ENCODE data around the gene CSHL1. TPM values are rescaled to one million over a fixed set of nuclear protein-coding genes. Genes with fewer than 3 reads are reported as not detected.

Gene CSHL1
- polyA plus RNA-seq (2012; ENCODE audit: low read depth, missing spikeins): not detected

DNA sequence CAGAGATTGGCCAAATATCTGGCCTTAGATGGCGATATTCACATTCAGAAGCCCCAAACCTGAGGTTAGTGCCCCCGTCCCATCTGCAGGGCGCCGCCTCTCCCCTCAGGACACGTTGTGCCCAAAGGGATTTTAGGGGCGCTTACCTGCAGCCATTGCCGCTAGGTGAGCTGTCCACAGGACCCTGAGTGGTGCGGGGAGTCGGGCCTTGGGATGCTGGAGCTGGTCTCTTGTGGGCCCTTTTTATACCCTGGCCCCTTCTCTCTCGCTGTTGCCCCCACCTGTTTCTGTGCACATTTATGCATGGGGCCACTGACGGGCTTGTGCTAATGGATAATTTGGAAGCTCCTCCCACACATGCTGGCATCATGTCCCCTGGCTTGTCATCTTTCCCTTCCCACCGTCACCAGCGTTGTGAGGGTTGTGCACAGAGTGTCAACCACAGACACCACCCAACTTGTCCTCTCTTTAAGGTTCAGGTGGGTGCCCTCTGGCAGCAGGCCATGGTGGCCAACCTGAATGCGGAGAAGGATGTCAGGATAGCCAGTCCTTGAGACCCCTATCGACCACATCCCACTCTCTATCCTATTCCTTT, at the start of gene CSHL1:
Gene CSHL1 (minus strand): TSS at position 218 of the 595 bp plus-strand sequence. CDS start 62 bp downstream, at position 156.
- FAIRE-seq: no peak

DNA sequence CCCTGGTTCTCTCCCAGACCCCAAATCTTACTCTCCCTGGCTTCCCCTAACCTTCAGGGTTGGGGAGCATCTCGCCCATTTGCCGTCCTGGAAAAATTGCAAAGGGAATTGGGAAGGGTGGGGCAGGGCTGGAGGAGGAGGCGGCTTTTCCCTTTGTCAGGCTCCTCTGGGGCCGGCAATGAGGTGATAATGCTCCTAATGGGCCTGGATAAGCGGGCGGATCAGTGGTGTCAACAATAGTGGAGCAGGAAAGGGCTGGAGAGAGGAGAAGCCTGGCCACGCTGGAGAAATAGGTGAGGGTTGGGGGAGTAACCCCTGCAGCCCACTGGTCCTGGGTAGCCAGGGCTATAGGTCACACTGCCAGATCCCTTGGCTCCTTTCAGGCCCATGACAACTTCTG, 49.4 kb upstream of the CSHL1 start:
- DNase-seq (ENCODE audit: insufficient read length, low spot score): no peak
- no peak for TF ChIP-seq TAF1 (IDR thresholded peaks at IDR 0.05; ENCODE audit: low read depth, low read length)
- no peak for TF ChIP-seq POLR2A (IDR thresholded peaks at IDR 0.05; ENCODE audit: low read depth, low read length)
- no peak for FAIRE-seq

More for the DNA sequence above, at the start of gene CSHL1:
- no peak for DNase-seq (ENCODE audit: insufficient read length, low spot score)
- TF ChIP-seq POLR2A (IDR thresholded peaks at IDR 0.05; ENCODE audit: low read depth, low read length) (no peak), POLR2AphosphoS5 (IDR thresholded peaks at IDR 0.05; ENCODE audit: low read depth, low read length) (no peak), TAF1 (IDR thresholded peaks at IDR 0.05; ENCODE audit: low read depth, low read length) (no peak), PAX5 (IDR thresholded peaks at IDR 0.05; ENCODE audit: insufficient read depth, low read length, severe bottlenecking) (no peak), SPI1 (IDR thresholded peaks at IDR 0.05; ENCODE audit: low read depth, low read length) (no peak), POU2F2 (IDR thresholded peaks at IDR 0.05; ENCODE audit: low read depth, low read length) (no peak)

DNA sequence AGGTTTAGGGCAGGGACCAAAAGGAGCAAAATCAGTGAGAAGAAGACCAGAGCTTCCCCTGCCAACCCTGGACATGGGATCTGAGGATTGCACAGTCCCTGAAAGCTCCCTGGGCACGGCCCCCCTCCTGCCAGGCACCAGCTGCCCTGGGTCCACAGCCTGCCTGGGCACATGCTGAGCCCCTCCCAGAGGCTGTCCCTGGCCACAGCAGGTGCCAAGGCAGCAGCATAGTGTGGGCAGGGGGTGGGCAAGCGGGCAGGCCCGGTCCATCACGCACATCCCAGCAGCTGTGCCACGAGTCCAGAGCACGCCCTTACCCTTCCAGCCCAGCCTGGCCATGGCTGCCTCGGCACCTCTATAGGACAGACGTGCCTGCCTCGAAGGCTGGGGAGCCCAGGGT, 48.9 kb upstream of the CSHL1 start:
- FAIRE-seq: no peak
- TF ChIP-seq POLR2AphosphoS5 (IDR thresholded peaks at IDR 0.05; ENCODE audit: low read depth, low read length) (no peak), TAF1 (IDR thresholded peaks at IDR 0.05; ENCODE audit: low read depth, low read length) (no peak), PAX5 (IDR thresholded peaks at IDR 0.05; ENCODE audit: insufficient read depth, low read length, severe bottlenecking) (no peak), POU2F2 (IDR thresholded peaks at IDR 0.05; ENCODE audit: low read depth, low read length) (no peak), SPI1 (IDR thresholded peaks at IDR 0.05; ENCODE audit: low read depth, low read length) (no peak), POLR2A (IDR thresholded peaks at IDR 0.05; ENCODE audit: low read depth, low read length) (no peak)
- no peak for DNase-seq (ENCODE audit: insufficient read length, low spot score)

DNA sequence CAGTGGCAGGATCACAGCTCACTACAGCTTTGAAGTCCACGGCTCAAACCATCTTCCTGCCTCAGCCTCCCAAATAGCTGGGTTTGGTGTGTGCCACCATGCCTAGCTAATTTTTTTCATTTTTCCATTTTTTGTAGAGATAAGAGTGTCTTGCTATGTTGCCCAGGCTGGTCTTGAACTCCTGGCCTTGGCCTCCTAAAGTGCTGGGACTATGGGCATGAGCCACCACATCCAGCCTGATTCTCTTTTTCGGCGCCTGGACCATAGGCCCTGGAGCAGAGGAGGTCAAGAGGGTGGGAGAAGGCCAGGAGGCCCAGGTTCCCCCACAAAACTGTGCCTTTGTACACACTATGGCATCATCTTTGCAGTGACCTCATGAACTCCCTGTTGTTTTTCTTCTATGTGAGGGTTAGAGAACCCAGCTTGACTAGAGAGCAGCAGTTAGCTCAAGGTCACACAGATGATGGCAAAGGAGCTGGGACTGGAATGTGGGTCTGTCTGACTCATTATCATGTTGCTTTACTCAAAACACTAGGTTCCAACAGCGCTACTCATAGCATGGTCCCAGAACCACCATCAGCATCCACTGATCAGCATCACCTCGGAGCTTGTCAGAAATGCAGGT, 45.4 kb upstream of the CSHL1 start:
- FAIRE-seq: no peak
- TF ChIP-seq TAF1 (IDR thresholded peaks at IDR 0.05; ENCODE audit: low read depth, low read length) (no peak), POLR2AphosphoS5 (IDR thresholded peaks at IDR 0.05; ENCODE audit: low read depth, low read length) (no peak), POLR2A (IDR thresholded peaks at IDR 0.05; ENCODE audit: low read depth, low read length) (no peak), PAX5 (IDR thresholded peaks at IDR 0.05; ENCODE audit: insufficient read depth, low read length, severe bottlenecking) (no peak), SPI1 (IDR thresholded peaks at IDR 0.05; ENCODE audit: low read depth, low read length) (no peak)
- DNase-seq (ENCODE audit: insufficient read length, low spot score): no peak

DNA sequence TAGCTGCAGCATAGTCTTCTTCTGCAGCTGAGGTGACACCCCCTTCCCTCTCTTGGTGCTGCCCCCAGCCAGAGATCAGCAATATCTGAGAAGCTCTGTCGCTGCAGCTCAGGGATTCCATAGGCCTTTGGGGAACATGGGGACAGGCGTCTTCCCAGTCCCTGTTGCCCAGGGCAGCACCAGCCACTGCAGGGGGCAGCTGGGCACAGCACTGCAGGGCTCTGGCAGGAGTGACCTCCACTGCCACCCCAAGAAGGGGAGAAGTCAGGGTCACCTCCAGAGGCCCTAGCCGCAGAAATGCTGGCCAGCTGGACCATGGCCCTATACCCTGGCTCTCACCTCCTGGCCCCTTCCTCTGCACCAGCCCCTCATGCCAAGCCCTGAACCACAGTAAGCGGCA, 44.7 kb upstream of the CSHL1 start:
- no peak for FAIRE-seq
- no peak for TF ChIP-seq POLR2AphosphoS5 (IDR thresholded peaks at IDR 0.05; ENCODE audit: low read depth, low read length)
- no peak for TF ChIP-seq SPI1 (IDR thresholded peaks at IDR 0.05; ENCODE audit: low read depth, low read length)
- TF ChIP-seq PAX5 (IDR thresholded peaks at IDR 0.05; ENCODE audit: insufficient read depth, low read length, severe bottlenecking): no peak
- TF ChIP-seq POLR2A (IDR thresholded peaks at IDR 0.05; ENCODE audit: low read depth, low read length): no peak
- TF ChIP-seq POU2F2 (IDR thresholded peaks at IDR 0.05; ENCODE audit: low read depth, low read length): no peak
- DNase-seq (ENCODE audit: insufficient read length, low spot score): no peak

DNA sequence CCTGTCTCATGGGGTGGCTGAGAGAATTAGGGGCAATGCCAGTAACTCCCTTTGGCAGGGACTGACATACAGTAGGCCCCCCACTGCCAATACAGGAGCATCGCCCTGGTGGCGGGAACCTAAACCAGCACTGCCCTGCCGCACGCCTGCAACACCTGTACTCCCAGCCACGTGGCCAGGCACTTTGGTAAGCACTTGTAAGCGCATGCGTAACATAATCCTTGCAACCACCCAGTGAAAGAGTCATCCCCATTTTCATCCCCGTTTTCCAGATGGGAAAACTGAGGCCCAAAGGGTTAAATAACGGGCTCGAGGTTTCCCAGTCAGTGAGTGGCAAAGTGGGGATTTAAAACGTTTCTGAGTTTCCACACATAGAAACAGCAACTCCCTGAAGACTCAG, 44.2 kb upstream of the CSHL1 start:
- FAIRE-seq (no peak), DNase-seq (ENCODE audit: insufficient read length, low spot score) (no peak)
- TF ChIP-seq SPI1 (IDR thresholded peaks at IDR 0.05; ENCODE audit: low read depth, low read length): no peak
- no peak for TF ChIP-seq POLR2A (IDR thresholded peaks at IDR 0.05; ENCODE audit: low read depth, low read length)
- no peak for TF ChIP-seq PAX5 (IDR thresholded peaks at IDR 0.05; ENCODE audit: insufficient read depth, low read length, severe bottlenecking)
- no peak for TF ChIP-seq POU2F2 (IDR thresholded peaks at IDR 0.05; ENCODE audit: low read depth, low read length)
- no peak for TF ChIP-seq POLR2AphosphoS5 (IDR thresholded peaks at IDR 0.05; ENCODE audit: low read depth, low read length)
- TF ChIP-seq TAF1 (IDR thresholded peaks at IDR 0.05; ENCODE audit: low read depth, low read length): no peak

DNA sequence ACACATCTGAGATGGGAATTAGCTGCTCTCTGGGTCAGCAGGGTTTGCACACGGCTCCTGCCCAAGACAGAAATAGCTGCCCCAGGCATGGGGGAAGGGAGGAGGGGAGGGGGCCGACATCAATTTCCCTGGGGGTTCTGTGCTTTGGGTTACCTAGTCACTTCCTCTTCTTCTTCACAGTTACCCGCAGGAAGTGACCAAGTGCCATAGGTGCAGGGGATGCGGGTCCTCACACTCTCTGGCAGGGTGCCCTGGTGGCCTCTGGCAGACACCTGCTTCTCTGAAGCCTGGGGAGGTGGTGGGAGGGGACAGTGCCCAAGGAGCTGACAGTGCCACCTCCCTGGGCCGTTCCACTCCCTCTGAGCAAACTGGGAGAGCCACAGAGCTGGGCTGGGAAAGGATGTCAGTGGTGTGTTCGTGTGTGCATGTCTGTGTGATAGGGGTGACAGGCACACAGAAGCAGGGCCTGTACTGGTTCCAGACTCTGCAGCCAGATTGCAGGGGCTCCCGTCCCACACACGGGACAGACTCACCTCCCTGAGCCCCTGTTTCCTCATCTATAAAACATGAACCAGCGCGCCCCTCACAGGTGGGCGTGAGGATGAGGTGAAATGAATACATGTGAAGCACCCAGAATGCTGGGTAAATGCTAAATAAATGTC, 43.5 kb upstream of the CSHL1 start:
- DNase-seq (ENCODE audit: insufficient read length, low spot score) (peak; percentile 61), FAIRE-seq (peak; percentile 90)
- no peak for TF ChIP-seq TAF1 (IDR thresholded peaks at IDR 0.05; ENCODE audit: low read depth, low read length)
- TF ChIP-seq SPI1 (IDR thresholded peaks at IDR 0.05; ENCODE audit: low read depth, low read length): peak; percentile 85
- no peak for TF ChIP-seq POLR2A (IDR thresholded peaks at IDR 0.05; ENCODE audit: low read depth, low read length)
- TF ChIP-seq POU2F2 (IDR thresholded peaks at IDR 0.05; ENCODE audit: low read depth, low read length): no peak
- TF ChIP-seq PAX5 (IDR thresholded peaks at IDR 0.05; ENCODE audit: insufficient read depth, low read length, severe bottlenecking): no peak

DNA sequence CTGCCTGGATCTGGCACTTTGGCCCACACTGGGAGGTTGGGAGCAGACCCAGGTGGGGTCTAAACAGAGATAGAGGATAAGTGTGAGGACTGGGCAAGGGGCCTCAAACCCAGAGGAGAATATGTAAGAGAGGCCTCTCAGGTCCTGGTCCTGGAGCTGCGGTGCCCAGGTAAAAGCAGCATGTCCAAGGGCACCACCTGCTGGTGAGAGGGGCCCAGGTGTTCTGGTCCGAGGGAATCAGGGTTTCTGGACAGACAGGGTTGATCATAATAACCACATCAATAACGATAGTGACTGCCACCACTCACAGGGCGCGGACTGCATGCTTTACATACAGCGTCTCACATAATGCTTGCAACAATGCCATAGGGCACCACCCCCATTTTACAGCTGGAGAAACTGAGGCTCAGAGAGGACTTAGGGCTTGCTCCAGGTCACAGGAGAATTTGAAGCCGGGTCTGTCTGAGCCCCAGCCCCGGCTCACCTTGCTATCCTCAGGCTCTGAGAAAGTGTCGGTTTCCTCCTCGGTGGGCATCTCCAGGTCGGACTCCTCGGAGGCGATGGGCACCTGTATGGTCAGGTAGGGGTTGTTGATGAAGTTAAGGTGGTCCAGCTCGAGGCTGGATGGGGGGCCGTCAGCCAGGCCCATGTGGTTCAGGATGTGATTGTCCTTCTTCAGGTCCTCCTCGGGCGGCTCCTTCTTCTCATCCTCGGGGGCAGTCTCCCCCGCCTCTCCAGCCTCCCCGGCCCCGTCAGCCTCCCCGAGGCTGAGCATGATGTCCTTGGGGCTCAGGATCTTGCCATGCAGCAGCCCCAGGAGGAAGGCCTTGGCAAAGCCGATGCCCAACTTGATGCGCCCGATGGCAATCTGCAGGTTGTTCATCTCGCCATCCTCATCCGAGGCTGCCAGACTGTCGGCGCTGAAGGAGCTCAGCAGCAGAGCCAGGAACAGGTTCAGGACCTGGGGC, 40.2 kb upstream of the CSHL1 start:
- DNase-seq (ENCODE audit: insufficient read length, low spot score): peak; percentile 64
- TF ChIP-seq SPI1 (IDR thresholded peaks at IDR 0.05; ENCODE audit: low read depth, low read length) (no peak), POLR2A (IDR thresholded peaks at IDR 0.05; ENCODE audit: low read depth, low read length) (no peak), TAF1 (IDR thresholded peaks at IDR 0.05; ENCODE audit: low read depth, low read length) (no peak), POU2F2 (IDR thresholded peaks at IDR 0.05; ENCODE audit: low read depth, low read length) (no peak), POLR2AphosphoS5 (IDR thresholded peaks at IDR 0.05; ENCODE audit: low read depth, low read length) (no peak), PAX5 (IDR thresholded peaks at IDR 0.05; ENCODE audit: insufficient read depth, low read length, severe bottlenecking) (no peak)
- FAIRE-seq: peak; percentile 83

Data from GM12891 (cell line).